ENCODE measurements around the gene TDRD7. TPM values are rescaled to one million over a fixed set of nuclear protein-coding genes. Genes with fewer than 3 reads are reported as not detected.
A peak's percentile ranks its signal among the peaks of the same experiment; 100 is the strongest.

Gene TDRD7
- total RNA-seq, 1 donor from 2014 or later: 7.9 TPM

- DNase-seq: peak; percentile 45
- Histone ChIP-seq H3K27me3 (ENCODE audit: low read depth) (no peaks in the 10 kb centered on the region), H3K9me3 (replicated peaks) (no peaks in the 10 kb centered on the region), H3K4me1 (peaks cover 89% of the 10 kb centered on the region), H3K36me3 (peaks cover 7% of the 10 kb centered on the region), H3K27ac (replicated peaks) (peak overlapping the region; percentile 68), H3K4me3 (no peak overlapping the region)
- TF ChIP-seq CTCF (IDR thresholded peaks at IDR 0.05; ENCODE audit: borderline replicate concordance): peak; percentile 26
- intact Hi-C loops (cut with micrococcal nuclease): no loop called here
Measured at GRCh38 chr9:97514531-97514930, 102.6 kb downstream of the TDRD7 start.

DNA sequence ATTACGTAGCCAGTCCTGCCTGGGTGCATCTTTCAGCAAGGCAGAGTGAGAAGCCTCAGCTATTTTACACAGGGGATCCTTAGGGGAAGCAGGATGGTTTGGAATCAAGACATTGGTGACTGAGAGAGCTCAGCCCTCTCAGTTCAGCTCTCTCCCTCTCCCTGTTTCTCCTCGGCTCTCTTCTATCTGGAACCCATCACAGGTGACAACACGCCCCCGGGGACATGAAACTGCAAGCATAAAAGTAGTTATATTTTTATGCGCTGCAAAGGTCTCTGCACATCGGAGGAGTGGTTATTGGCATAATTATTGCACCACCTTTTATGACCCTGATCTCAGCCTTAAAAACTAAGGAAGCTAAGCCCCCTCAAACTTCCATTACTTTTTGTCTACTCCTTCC is 103.8 kb downstream of the TDRD7 start:
- H3K9me3 ChIP-seq (replicated peaks): no peaks in the 10 kb centered on the region
- H3K27ac ChIP-seq (replicated peaks): peak overlapping the region; percentile 68
- intact Hi-C loops (cut with micrococcal nuclease): no loop called here
- H3K27me3 ChIP-seq (ENCODE audit: low read depth): no peaks in the 10 kb centered on the region
- H3K4me1 ChIP-seq: peaks cover 92% of the 10 kb centered on the region
- no peak for TF ChIP-seq CTCF (IDR thresholded peaks at IDR 0.05; ENCODE audit: borderline replicate concordance)
- no peak overlapping the region for H3K4me3 ChIP-seq
- H3K36me3 ChIP-seq: peaks cover 7% of the 10 kb centered on the region
- no peak for DNase-seq

- H3K27ac ChIP-seq (replicated peaks): peak overlapping the region; percentile 68
- DNase-seq: no peak
- no peak overlapping the region for H3K4me3 ChIP-seq
- H3K36me3 ChIP-seq: peaks cover 7% of the 10 kb centered on the region
- H3K4me1 ChIP-seq: peaks cover 92% of the 10 kb centered on the region
- no peak for TF ChIP-seq CTCF (IDR thresholded peaks at IDR 0.05; ENCODE audit: borderline replicate concordance)
- H3K27me3 ChIP-seq (ENCODE audit: low read depth): no peaks in the 10 kb centered on the region
- no peaks in the 10 kb centered on the region for H3K9me3 ChIP-seq (replicated peaks)
- intact Hi-C loops (cut with micrococcal nuclease): no loop called here
Measured at GRCh38 chr9:97516111-97516510, 104.2 kb downstream of the TDRD7 start.

GRCh38 chr9:97517331-97518089 is 105.6 kb downstream of the TDRD7 start:
- peaks cover 97% of the 10 kb centered on the region for H3K4me1 ChIP-seq
- no peaks in the 10 kb centered on the region for H3K9me3 ChIP-seq (replicated peaks)
- intact Hi-C loops (cut with micrococcal nuclease): no loop called here
- no peak for TF ChIP-seq CTCF (IDR thresholded peaks at IDR 0.05; ENCODE audit: borderline replicate concordance)
- no peaks in the 10 kb centered on the region for H3K27me3 ChIP-seq (ENCODE audit: low read depth)
- H3K4me3 ChIP-seq: no peak overlapping the region
- no peak for DNase-seq
- peak overlapping the region; percentile 68 for H3K27ac ChIP-seq (replicated peaks)
- no peaks in the 10 kb centered on the region for H3K36me3 ChIP-seq

DNA sequence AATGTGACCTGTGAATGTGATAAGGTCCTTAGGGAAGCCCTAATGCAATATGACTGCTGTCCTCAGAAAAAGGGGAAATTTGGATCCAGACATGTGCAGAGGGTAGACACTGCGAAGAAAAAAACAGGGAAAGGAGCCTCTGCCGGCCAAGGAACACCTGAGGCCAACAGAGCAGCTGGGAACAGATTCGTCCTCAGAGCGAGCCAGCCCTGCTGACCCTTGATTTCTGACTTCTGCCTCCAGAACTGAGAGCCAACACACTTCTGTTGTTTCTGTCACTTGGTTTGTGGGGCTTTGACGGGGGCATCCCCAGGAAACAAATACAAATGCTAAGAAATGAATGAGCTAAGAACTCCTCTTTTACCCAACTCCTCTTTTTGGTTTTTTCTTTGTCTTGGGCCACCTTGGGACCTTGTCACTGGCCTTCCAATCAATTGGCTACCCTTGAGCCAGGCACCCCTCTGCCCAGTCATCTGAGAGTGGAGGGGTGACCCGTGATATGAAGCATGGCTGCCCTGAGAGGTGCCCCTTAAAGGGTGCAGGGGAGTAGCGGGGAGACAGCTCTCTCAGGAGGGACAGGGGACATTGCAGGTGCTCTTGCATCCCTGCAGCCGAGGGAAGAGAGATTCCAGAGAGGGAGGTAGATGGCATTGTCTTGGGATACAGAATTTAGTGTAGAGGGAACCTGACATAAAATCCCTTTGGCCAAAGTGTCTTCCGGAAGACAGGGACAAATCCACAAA is 106.4 kb downstream of the TDRD7 start:
- Histone ChIP-seq H3K9me3 (replicated peaks) (no peaks in the 10 kb centered on the region), H3K4me1 (peaks cover 98% of the 10 kb centered on the region), H3K4me3 (no peak overlapping the region), H3K27me3 (ENCODE audit: low read depth) (no peaks in the 10 kb centered on the region), H3K36me3 (no peaks in the 10 kb centered on the region), H3K27ac (replicated peaks) (peak overlapping the region; percentile 68)
- intact Hi-C loops (cut with micrococcal nuclease): no loop called here
- TF ChIP-seq CTCF (IDR thresholded peaks at IDR 0.05; ENCODE audit: borderline replicate concordance): no peak
- no peak for DNase-seq
